Mammary epithelial cell (primary cell): Measurements from ENCODE around the gene TICAM2.

Source experiments
- EZH2 ChIP-seq: IDR thresholded peaks from 2 replicates; pipeline ENCODE4 v1.6.1; 2012; ENCODE audit warnings: low read length, inconsistent platforms, borderline replicate concordance
- TF ChIP-seq, protein P1 (sequence below), 2 donors: IDR thresholded peaks in 1 of 2; conservative IDR thresholded peaks in 1 of 2; 2 replicates each; pipeline ENCODE4 v1.5.1; 2011 to 2012; ENCODE audit warnings: inconsistent platforms in 2 of 2, low read length in 2 of 2, mild to moderate bottlenecking in 2 of 2, control low read depth in 1 of 2, low read depth in 1 of 2; ENCODE audit not compliant: insufficient read depth in 1 of 2; ENCODE audit errors: extremely low read depth in 1 of 2

GRCh38 chr5:115637507-115637906 lies 35.2 kb upstream of the TICAM2 start:
- TF ChIP-seq, protein P1, sequence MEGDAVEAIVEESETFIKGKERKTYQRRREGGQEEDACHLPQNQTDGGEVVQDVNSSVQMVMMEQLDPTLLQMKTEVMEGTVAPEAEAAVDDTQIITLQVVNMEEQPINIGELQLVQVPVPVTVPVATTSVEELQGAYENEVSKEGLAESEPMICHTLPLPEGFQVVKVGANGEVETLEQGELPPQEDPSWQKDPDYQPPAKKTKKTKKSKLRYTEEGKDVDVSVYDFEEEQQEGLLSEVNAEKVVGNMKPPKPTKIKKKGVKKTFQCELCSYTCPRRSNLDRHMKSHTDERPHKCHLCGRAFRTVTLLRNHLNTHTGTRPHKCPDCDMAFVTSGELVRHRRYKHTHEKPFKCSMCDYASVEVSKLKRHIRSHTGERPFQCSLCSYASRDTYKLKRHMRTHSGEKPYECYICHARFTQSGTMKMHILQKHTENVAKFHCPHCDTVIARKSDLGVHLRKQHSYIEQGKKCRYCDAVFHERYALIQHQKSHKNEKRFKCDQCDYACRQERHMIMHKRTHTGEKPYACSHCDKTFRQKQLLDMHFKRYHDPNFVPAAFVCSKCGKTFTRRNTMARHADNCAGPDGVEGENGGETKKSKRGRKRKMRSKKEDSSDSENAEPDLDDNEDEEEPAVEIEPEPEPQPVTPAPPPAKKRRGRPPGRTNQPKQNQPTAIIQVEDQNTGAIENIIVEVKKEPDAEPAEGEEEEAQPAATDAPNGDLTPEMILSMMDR (conservative IDR thresholded peaks at IDR 0.05 in 1 of 2, IDR thresholded peaks at IDR 0.05 in 1 of 2; ENCODE audit: extremely low read depth in 1 of 2, insufficient read depth in 1 of 2, low read depth in 1 of 2, low read length in 2 of 2): no peak
- TF ChIP-seq EZH2: no peak
